ENCODE data around the gene RBM17. TPM values are rescaled to one million over a fixed set of nuclear protein-coding genes. Genes with fewer than 3 reads are reported as not detected.

Gene RBM17
- total RNA-seq, 1 experiment from 2014 or later = 129 TPM

DNA sequence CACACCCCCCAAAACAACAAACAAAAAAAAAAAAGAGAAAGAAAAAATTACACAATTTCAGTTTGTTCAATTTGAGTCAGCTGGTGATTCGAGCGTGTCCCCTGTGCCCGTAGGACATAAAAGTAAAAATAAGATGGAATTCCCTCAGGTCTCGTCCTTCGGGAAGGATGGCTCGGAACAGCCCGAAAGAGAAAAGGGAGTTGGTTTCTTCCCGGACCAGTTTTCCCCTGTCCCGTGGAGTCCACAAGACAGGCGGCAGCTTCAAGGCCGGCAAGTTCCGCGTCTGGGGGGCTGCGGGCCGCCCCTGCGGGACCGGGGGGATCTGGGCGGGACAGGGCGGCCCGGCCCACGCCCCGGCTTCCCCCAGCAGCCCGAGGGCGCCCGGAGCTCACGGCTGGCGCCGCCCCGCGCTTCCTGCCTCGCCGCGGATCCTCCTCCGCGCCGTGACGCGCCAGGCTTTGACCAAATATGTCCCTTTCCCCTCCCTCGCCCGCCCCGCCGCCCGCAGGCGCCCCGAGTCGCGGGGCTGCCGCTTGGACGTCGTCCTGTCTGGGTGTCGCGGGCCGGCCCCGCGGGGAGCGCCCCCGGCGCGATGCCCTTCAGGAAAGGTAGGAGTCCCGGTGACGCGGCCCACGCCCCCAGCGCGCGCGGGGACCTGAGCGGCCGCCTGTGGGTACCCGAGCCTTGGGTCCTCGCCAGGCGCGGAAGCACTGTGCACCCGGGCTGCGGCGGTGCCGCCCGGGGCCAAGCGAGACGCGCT lies 55.8 kb downstream of the RBM17 start (continued):
- no peak for TF ChIP-seq FOSL1 (IDR thresholded peaks at IDR 0.05; ENCODE audit: low read depth)
- TF ChIP-seq POLR2A (IDR thresholded peaks at IDR 0.05; ENCODE audit: borderline replicate concordance, extremely low read depth, insufficient read depth, insufficient read length) = peak; percentile 66
- peak; percentile 41; the same call in 1 of the 2 replicates for TF ChIP-seq EGR1 (IDR thresholded peaks at IDR 0.05; ENCODE audit: low read depth)
- no peak for TF ChIP-seq EZH2 (IDR thresholded peaks at IDR 0.05)
- peak; percentile 54 for TF ChIP-seq SIN3A (IDR thresholded peaks at IDR 0.05; ENCODE audit: low read depth)

DNA sequence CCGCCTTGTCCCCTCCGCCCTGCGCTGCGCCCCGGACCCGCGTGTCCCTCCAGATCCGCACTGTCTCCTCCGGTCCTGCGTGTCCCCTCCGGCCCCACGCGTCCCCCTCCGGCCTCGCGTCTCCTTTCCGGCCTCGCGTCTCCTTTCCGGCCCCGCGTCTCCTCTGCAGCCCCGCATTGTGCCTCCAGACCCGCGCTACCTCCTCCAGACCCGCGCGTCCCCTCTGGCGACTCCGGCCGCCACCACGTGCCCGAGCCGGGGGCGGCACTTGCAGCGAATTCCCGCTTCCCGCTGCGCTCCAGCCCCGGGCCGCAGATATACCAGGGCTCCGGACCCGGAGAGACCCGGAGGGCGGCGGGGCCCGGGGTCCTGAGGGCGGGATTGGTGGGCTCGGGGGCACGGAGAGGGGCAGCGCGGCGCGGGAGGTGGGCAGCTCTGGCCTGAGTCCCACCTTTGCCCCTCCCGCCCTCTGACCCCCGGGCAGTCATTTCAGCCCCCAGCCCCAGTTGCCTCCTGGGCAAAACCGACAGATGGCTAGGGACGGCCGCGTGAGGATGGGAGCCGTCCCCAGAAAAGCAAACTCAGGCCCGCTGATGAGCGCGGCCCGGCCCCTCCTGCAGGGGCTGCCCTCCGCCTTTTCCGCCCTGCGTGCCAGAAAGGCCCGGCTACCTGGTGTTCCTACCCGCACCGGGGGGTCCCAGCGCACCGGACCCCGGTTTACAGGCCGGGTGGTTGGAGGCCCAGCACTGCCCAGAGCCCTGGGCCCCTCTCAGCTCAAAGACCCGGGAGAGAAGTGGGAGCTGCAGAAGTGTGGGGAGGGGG lies 56.5 kb downstream of the RBM17 start:
- POLR2A ChIA-PET = interaction anchor here (0.7 kb wide), 1 partner anchor 10 kb away, joined by 3 read pairs; no protein-coding TSS in a partner anchor
- H3K27me3 ChIP-seq (ENCODE audit: insufficient read depth, low read length) = no peaks in the 10 kb centered on the region
- peaks cover 0 to 2% of the 10 kb centered on the region in 2 experiments; a peak in 1 of 4 replicates for H3K36me3 ChIP-seq (ENCODE audit: control insufficient read depth in 1 of 2, insufficient read depth in 2 of 2, low read length in 2 of 2)
- no peaks in the 10 kb centered on the region for H3K9me2 ChIP-seq (ENCODE audit: insufficient read depth)
- peak overlapping the region; percentile 92 for H3K4me2 ChIP-seq (ENCODE audit: low read length)
- peaks cover 12 to 29% of the 10 kb centered on the region in 2 experiments; a peak in 3 of 4 replicates for H3K4me1 ChIP-seq (ENCODE audit: control insufficient read depth in 1 of 2, insufficient read depth in 2 of 2, low read length in 2 of 2)
- H2AFZ ChIP-seq (ENCODE audit: low read depth, low read length, poor library complexity, severe bottlenecking) = peak overlapping the region; percentile 76
- H3K27ac ChIP-seq (ENCODE audit: low read depth, low read length) = peak overlapping the region; percentile 77; the same call in 1 of the 2 replicates
- peaks cover 53% of the 10 kb centered on the region for H3K79me2 ChIP-seq (ENCODE audit: insufficient read depth, low read length)
- ATAC-seq = peak; percentile 39
- RAD21 ChIA-PET (ENCODE audit: low non-redundant PET in 1 of 2, low total read pairs in 2 of 2, uncharacterized antibody in 2 of 2, unreplicated experiment in 2 of 2) = no interaction called here
- peak overlapping the region; percentile 65 to 85 for H3K4me3 ChIP-seq (replicated peaks in 1 of 2; ENCODE audit: low read depth in 1 of 2, low read length in 2 of 2)
- no peaks in the 10 kb centered on the region for H3K9me3 ChIP-seq (ENCODE audit: control insufficient read depth in 1 of 2, insufficient read depth in 1 of 2, low read depth in 1 of 2, low read length in 2 of 2)
- H4K20me1 ChIP-seq (ENCODE audit: insufficient read depth) = no peaks in the 10 kb centered on the region
- peak overlapping the region; percentile 89 for H3K9ac ChIP-seq (ENCODE audit: low read length)
- BruUV-seq (replicated peaks) = no TSS peak
- CTCF ChIA-PET = interaction anchor here (1.0 kb wide), 1 partner anchor 256 kb away, joined by 6 read pairs; no protein-coding TSS in a partner anchor
- DNase-seq (ENCODE audit: low read depth, low spot score) = no peak
- intact Hi-C loops (cut with micrococcal nuclease) = no loop called here
- no peak for TF ChIP-seq RAD21 (IDR thresholded peaks at IDR 0.05; ENCODE audit: low read depth)
- peak; percentile 65 for TF ChIP-seq MAX (IDR thresholded peaks at IDR 0.05)
- peak; percentile 72 for TF ChIP-seq ZFX (IDR thresholded peaks at IDR 0.05)

Data from HCT116 (cell line).